ENCODE measurements around the gene TSPAN17. TPM values are rescaled to one million over a fixed set of nuclear protein-coding genes. Genes with fewer than 3 reads are reported as not detected.

The TSPAN17 gene
- total RNA-seq, 1 experiment from 2014 or later = 50.1 TPM

GRCh38 chr5:176606875-176607274 is 40.4 kb upstream of the TSPAN17 start:
- H3K27me3 ChIP-seq (ENCODE audit: insufficient read depth, low read length) = no peaks in the 10 kb centered on the region
- H2AFZ ChIP-seq (ENCODE audit: low read depth, low read length, poor library complexity, severe bottlenecking) = no peak overlapping the region
- ChIA-PET POLR2A (no interaction called here), RAD21 (ENCODE audit: low non-redundant PET in 1 of 2, low total read pairs in 2 of 2, uncharacterized antibody in 2 of 2, unreplicated experiment in 2 of 2) (no interaction called here), CTCF (no interaction called here)
- H4K20me1 ChIP-seq (ENCODE audit: insufficient read depth) = no peaks in the 10 kb centered on the region
- peaks cover 16 to 27% of the 10 kb centered on the region in 2 experiments; a peak in 3 of 4 replicates for H3K4me1 ChIP-seq (ENCODE audit: control insufficient read depth in 1 of 2, insufficient read depth in 2 of 2, low read length in 2 of 2)
- DNase-seq (ENCODE audit: low read depth, low spot score) (no peak), ATAC-seq (no peak)
- H3K4me2 ChIP-seq (ENCODE audit: low read length) = no peak overlapping the region
- no peaks in the 10 kb centered on the region for H3K9me2 ChIP-seq (ENCODE audit: insufficient read depth)
- no TSS peak for BruUV-seq (replicated peaks)
- no peak overlapping the region for H3K4me3 ChIP-seq (replicated peaks in 1 of 2; ENCODE audit: low read depth in 1 of 2, low read length in 2 of 2)
- no peak overlapping the region for H3K27ac ChIP-seq (ENCODE audit: low read depth, low read length)
- no peaks in the 10 kb centered on the region for H3K36me3 ChIP-seq (ENCODE audit: control insufficient read depth in 1 of 2, insufficient read depth in 2 of 2, low read length in 2 of 2)
- intact Hi-C loops (cut with micrococcal nuclease) = no loop called here
- H3K79me2 ChIP-seq (ENCODE audit: insufficient read depth, low read length) = peaks cover 37% of the 10 kb centered on the region
- H3K9me3 ChIP-seq (ENCODE audit: control insufficient read depth in 1 of 2, insufficient read depth in 1 of 2, low read depth in 1 of 2, low read length in 2 of 2) = no peaks in the 10 kb centered on the region
- TF ChIP-seq ELF1 (IDR thresholded peaks at IDR 0.05; ENCODE audit: borderline replicate concordance, low read depth) = no peak
- TF ChIP-seq EGR1 (IDR thresholded peaks at IDR 0.05; ENCODE audit: low read depth) = no peak
- no peak for TF ChIP-seq ZNF274 (IDR thresholded peaks at IDR 0.05; ENCODE audit: low read depth, low read length)
- no peak for TF ChIP-seq CTCF (IDR thresholded peaks at IDR 0.05 in 2 of 3, conservative IDR thresholded peaks at IDR 0.05 in 1 of 3; ENCODE audit: borderline replicate concordance in 1 of 3, insufficient read depth in 1 of 3, low read depth in 2 of 3, low read length in 2 of 3)
- H3K9ac ChIP-seq (ENCODE audit: low read length) = no peak overlapping the region

GRCh38 chr5:176608142-176608705 is 39.1 kb upstream of the TSPAN17 start:
- TF ChIP-seq ZFX (IDR thresholded peaks at IDR 0.05) = no peak
- no peak for TF ChIP-seq YY1 (IDR thresholded peaks at IDR 0.05; ENCODE audit: extremely low read depth, insufficient replicate concordance, low read depth, low read length)
- TF ChIP-seq EZH2phosphoT487 (IDR thresholded peaks at IDR 0.05; ENCODE audit: borderline replicate concordance) = no peak
- TF ChIP-seq FOSL1 (IDR thresholded peaks at IDR 0.05; ENCODE audit: low read depth) = no peak
- TF ChIP-seq JUND (IDR thresholded peaks at IDR 0.05) = no peak
- TF ChIP-seq CTCF (IDR thresholded peaks at IDR 0.05 in 2 of 3, conservative IDR thresholded peaks at IDR 0.05 in 1 of 3; ENCODE audit: borderline replicate concordance in 1 of 3, insufficient read depth in 1 of 3, low read depth in 2 of 3, low read length in 2 of 3) = no peak
- no peak for TF ChIP-seq ZNF274 (IDR thresholded peaks at IDR 0.05; ENCODE audit: low read depth, low read length)
- TF ChIP-seq ZBTB33 (IDR thresholded peaks at IDR 0.05; ENCODE audit: extremely low read depth, insufficient replicate concordance, low read length) = no peak
- TF ChIP-seq SIN3A (IDR thresholded peaks at IDR 0.05; ENCODE audit: low read depth) = no peak
- Histone ChIP-seq H3K79me2 (ENCODE audit: insufficient read depth, low read length) (peaks cover 27% of the 10 kb centered on the region), H2AFZ (ENCODE audit: low read depth, low read length, poor library complexity, severe bottlenecking) (no peak overlapping the region), H3K9ac (ENCODE audit: low read length) (no peak overlapping the region), H3K4me3 (replicated peaks in 1 of 2; ENCODE audit: low read depth in 1 of 2, low read length in 2 of 2) (no peak overlapping the region), H3K9me2 (ENCODE audit: insufficient read depth) (no peaks in the 10 kb centered on the region), H4K20me1 (ENCODE audit: insufficient read depth) (no peaks in the 10 kb centered on the region), H3K36me3 (ENCODE audit: control insufficient read depth in 1 of 2, insufficient read depth in 2 of 2, low read length in 2 of 2) (no peaks in the 10 kb centered on the region), H3K4me1 (ENCODE audit: control insufficient read depth in 1 of 2, insufficient read depth in 2 of 2, low read length in 2 of 2) (peaks cover 11 to 24% of the 10 kb centered on the region in 2 experiments; a peak in 3 of 4 replicates), H3K27me3 (ENCODE audit: insufficient read depth, low read length) (no peaks in the 10 kb centered on the region), H3K9me3 (ENCODE audit: control insufficient read depth in 1 of 2, insufficient read depth in 1 of 2, low read depth in 1 of 2, low read length in 2 of 2) (no peaks in the 10 kb centered on the region), H3K4me2 (ENCODE audit: low read length) (peak overlapping the region; percentile 96; the same call in 1 of the 2 replicates), H3K27ac (ENCODE audit: low read depth, low read length) (no peak overlapping the region; the same call in 1 of the 2 replicates)
- intact Hi-C loops (cut with micrococcal nuclease) = no loop called here
- ChIA-PET POLR2A (no interaction called here), RAD21 (ENCODE audit: low non-redundant PET in 1 of 2, low total read pairs in 2 of 2, uncharacterized antibody in 2 of 2, unreplicated experiment in 2 of 2) (no interaction called here), CTCF (no interaction called here)
- ATAC-seq = no peak
- no peak for DNase-seq (ENCODE audit: low read depth, low spot score)
- no TSS peak for BruUV-seq (replicated peaks)

Data from HCT116 (cell line).